ENCODE measurements around the gene CST9.

DNA sequence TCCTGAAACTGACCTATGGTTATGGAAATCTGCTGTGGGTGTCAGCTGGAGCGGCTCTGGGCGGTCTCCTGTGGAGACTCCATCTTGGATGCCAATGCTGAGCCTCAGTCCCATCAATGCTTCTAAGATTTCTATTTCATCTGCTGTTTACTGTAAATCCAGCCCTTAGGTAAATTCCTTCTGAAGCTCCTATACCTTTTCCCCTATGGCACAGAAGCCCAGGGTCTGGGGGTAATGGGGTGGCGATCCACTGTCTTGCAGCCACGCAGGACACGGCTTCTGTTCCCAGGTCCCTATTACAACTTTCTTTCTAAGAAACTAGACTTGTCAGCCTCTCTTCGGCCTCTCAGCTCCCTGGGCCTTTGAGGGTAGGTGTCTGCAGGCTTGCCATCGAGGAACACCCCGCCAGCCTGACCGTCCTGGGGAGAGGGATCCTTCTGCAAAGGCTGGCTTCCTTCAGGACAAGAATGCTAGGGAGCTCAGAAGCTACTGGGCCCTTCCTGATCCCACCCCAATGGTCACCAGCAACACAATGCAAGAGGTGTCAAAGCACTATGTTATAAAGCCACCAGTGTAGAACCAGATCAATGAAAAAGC lies 25.6 kb upstream of the CST9 start:
- TF ChIP-seq HDAC6 (IDR thresholded peaks at IDR 0.05; ENCODE audit: unreplicated experiment) (no peak), POLR2AphosphoS2 (IDR thresholded peaks at IDR 0.05; ENCODE audit: low read depth, low read length) (no peak), POLR2AphosphoS5 (IDR thresholded peaks at IDR 0.05; ENCODE audit: low read length) (no peak), MXI1 (IDR thresholded peaks at IDR 0.05; ENCODE audit: low read depth, low read length) (no peak), KAT2A (conservative IDR thresholded peaks at IDR 0.05; ENCODE audit: control insufficient read depth, low read depth, low read length) (no peak), JUND (IDR thresholded peaks at IDR 0.05; ENCODE audit: low read depth, low read length) (no peak), ZNF24 (IDR thresholded peaks at IDR 0.05) (no peak)
